GM20000 (cell line): Measurements from ENCODE around the gene TSPEAR.

ENCODE experiments used
- DNase-seq: peaks from one replicate; pipeline ENCODE4 v3.0.0; 2012; ENCODE audit warnings: low spot score
- CTCF ChIP-seq: IDR thresholded peaks from 2 replicates; pipeline ENCODE4 v1.5.1; 2012; ENCODE audit warnings: mild to moderate bottlenecking, control low read depth; ENCODE audit errors: extremely low read depth, missing control alignments

The TSPEAR gene

DNA sequence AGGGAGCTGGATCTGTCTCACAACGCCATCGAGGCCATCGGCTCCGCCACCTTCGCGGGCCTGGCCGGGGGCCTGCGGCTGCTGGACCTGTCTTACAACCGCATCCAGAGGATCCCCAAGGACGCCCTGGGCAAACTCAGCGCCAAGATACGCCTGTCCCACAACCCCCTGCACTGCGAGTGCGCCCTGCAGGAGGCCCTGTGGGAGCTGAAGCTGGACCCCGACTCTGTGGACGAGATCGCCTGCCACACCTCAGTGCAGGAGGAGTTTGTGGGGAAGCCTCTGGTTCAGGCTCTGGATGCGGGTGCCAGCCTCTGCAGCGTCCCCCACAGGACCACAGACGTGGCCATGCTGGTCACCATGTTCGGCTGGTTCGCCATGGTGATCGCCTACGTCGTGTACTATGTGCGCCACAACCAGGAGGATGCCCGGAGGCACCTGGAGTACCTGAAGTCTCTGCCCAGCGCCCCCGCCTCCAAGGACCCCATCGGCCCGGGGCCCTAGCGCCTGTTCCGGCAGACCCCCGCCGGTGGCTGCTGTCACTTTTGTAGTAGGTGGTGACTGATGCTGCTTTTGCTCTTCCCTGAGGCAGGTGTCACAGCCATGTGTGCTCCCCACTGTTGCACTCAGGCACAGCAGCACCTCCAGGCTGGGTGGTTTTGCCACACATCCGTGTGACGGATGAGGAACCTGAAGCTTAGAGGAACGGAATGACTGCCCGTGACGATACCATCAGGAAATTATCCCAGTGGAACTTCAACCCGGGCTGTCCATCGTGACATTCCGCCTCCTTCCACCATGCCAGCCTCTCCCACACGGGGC is 254.2 kb downstream of the TSPEAR start:
- TF ChIP-seq CTCF, result no peak

DNA sequence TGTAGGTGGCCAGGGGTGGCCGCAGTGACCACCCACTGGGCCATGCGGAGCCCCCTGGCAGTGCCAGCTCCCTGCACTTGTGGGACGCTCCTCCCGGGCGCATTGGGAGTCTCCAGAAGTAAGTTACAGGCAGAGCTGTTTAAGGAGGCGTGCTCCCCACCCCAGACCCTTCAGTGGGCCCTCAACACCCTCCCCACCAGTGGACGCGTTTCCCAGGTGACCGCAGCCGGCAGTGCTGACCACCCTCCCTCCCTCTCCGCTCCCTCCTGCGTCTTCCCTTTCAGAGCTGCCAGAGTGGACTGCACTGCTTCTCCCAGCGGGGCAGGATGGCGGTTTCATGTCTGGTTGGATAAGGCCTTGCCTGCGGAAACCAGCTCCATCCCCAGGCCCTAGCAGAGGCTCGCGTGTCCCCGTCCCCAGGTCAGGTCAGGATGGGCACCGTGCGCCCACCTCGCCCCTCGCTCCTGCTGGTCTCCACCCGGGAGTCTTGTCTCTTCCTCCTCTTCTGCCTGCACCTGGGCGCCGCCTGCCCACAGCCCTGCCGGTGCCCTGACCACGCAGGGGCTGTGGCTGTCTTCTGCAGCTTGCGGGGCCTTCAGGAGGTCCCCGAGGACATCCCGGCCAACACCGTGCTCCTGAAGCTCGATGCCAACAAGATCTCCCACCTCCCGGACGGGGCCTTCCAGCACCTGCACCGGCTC is 255.0 kb downstream of the TSPEAR start:
- DNase-seq, result no peak
- TF ChIP-seq CTCF, result no peak

More for the DNA sequence above, 254.2 kb downstream of the TSPEAR start:
- no peak for DNase-seq

DNA sequence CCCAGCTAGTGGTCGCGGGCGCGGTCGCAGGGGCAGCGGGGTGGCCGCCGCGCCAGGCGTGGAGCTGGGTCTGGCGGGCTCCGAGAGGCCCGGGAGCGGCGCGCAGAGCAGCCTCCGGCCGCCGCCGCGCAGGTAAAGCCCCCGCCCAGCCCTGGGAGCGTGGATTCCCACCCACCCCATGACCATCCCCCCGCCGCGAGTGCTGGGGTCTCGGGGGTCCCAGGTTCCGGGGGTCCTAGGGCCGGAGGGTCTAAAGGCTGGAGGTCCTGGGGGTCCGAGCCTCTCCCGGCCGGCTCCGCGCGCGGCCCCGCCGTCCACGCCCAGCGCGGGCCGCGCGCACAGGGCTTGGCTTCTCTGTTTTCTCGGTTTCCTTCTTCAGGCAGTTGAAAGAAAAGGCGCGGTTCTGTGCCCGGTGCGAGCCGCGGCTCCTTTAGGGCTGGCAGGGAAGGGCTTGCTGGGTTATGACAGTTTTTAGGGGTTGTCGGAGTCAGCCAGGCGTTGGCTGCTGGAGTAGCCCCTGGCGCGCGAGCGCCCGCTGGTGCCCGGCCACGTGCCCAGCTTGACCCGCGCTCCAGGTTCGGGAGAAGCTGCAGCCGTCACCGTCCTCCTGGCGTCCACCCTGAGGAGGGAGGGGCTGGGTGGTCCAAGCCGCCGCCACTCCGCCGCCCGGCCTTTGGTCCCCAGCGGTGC is 255.7 kb downstream of the TSPEAR start:
- peak; percentile 78 for DNase-seq
- peak; percentile 11 for TF ChIP-seq CTCF

- no peak for TF ChIP-seq CTCF
- DNase-seq, result peak; percentile 95
These were observed 256.4 kb downstream of the TSPEAR start, which contains the start of gene LRRC3 for GRCh38 chr21:44454747-44455523. Gene LRRC3 (plus strand): TSS chr21:44455510. CDS start chr21:44456645, 1,135 bp downstream.

- no peak for TF ChIP-seq CTCF
- DNase-seq, result no peak
These were observed 257.3 kb downstream of the TSPEAR start for GRCh38 chr21:44454058-44454457.

DNA sequence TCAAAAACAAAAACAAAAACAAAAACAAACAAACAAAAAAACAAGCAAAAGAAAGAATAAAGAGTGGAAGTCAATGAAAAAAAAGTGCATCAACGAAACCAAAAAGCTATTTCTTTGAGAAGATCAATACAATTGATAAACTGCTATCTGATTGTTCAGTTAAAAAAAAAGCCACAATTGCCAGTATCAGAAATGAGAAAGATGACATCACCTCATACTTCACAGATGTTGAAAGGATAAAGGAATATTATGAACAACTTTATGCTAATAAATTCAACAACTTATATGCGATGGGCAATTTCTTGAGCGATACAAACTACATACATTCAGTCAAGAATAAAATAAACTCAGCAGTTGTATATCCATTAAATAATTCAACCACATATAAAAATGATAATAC is 258.3 kb downstream of the TSPEAR start:
- DNase-seq, result no peak
- no peak for TF ChIP-seq CTCF
